HG03095 (cell line): Measurements from ENCODE around the gene SH2D3A.

Experiments
- ATAC-seq: cut with Tn5 transposase; IDR thresholded peaks from one replicate; pipeline ENCODE4 v1.9.1; 2021; ENCODE audit warnings: moderate library complexity; ENCODE audit not compliant: unreplicated experiment

Gene SH2D3A

GRCh38 chr19:6737873-6738786 is 29.1 kb downstream of the SH2D3A start:
- no peak for ATAC-seq

GRCh38 chr19:6737284-6737872 is 29.9 kb downstream of the SH2D3A start, which contains the start of gene GPR108:
TSS of gene GPR108 (minus strand) at chr19:6737580. CDS start at chr19:6737576, 4 bp downstream.
- ATAC-seq: peak; percentile 49

GRCh38 chr19:6736917-6737283 is 30.3 kb downstream of the SH2D3A start:
- no peak for ATAC-seq

- no peak for ATAC-seq
Measured at GRCh38 chr19:6736169-6736916, 30.9 kb downstream of the SH2D3A start.

- no peak for ATAC-seq
Measured at GRCh38 chr19:6735181-6735911, 31.9 kb downstream of the SH2D3A start.

- ATAC-seq: no peak
Measured at GRCh38 chr19:6734096-6734696, 33.0 kb downstream of the SH2D3A start.

- ATAC-seq: no peak
Measured at GRCh38 chr19:6733338-6734095, 33.7 kb downstream of the SH2D3A start.

GRCh38 chr19:6732803-6733337 is 34.4 kb downstream of the SH2D3A start:
- no peak for ATAC-seq

GRCh38 chr19:6731822-6732221 is 35.4 kb downstream of the SH2D3A start:
- no peak for ATAC-seq

GRCh38 chr19:6730941-6731670 is 36.1 kb downstream of the SH2D3A start:
- no peak for ATAC-seq

- ATAC-seq: no peak
Measured at GRCh38 chr19:6730153-6730804, 37.0 kb downstream of the SH2D3A start.

- ATAC-seq: no peak
Measured at GRCh38 chr19:6729573-6730152, 37.6 kb downstream of the SH2D3A start.

- no peak for ATAC-seq
Measured at GRCh38 chr19:6728346-6728745, 38.9 kb downstream of the SH2D3A start.

GRCh38 chr19:6725513-6726231 is 41.6 kb downstream of the SH2D3A start:
- ATAC-seq: no peak

- no peak for ATAC-seq
Measured at GRCh38 chr19:6724631-6725492, 42.4 kb downstream of the SH2D3A start.

- no peak for ATAC-seq
Measured at GRCh38 chr19:6723738-6724137, 43.5 kb downstream of the SH2D3A start.
